GM23338 (cell line): ENCODE data around the gene TRIO. TPM values are rescaled to one million over a fixed set of nuclear protein-coding genes. Genes with fewer than 3 reads are reported as not detected.

Experiments
- ATAC-seq: fragments of 200-7000 bp; cut with Tn5 transposase; 3 replicates; pipeline ENCODE4 v1.9.1; 2020
- DNase-seq: peaks from one replicate; pipeline ENCODE4 v3.0.0-alpha.2; 2015; ENCODE audit warnings: low spot score
- H2AFZ ChIP-seq: fragments of 200-600 bp; sonication (generic); 2 replicates; pipeline ENCODE4 v1.8.0; 2016; ENCODE audit warnings: antibody characterized with exemption, mild to moderate bottlenecking, moderate library complexity
- H3F3A ChIP-seq: fragments of 200-600 bp; sonication (generic); replicated peaks from 2 replicates; pipeline ENCODE4 v1.8.0; 2017; ENCODE audit warnings: antibody characterized with exemption, mixed run types, low read depth
- H3K27ac ChIP-seq: fragments of 200-600 bp; sonication (generic); 2 replicates; pipeline ENCODE4 v1.6.1; 2016; ENCODE audit warnings: low read depth
- H3K27me3 ChIP-seq: fragments of 200-600 bp; sonication (generic); 2 replicates; pipeline ENCODE4 v1.8.0; 2016; ENCODE audit warnings: mild to moderate bottlenecking, mixed run types, moderate library complexity; ENCODE audit not compliant: insufficient read depth
- H3K36me3 ChIP-seq: fragments of 200-600 bp; sonication (generic); 2 replicates; pipeline ENCODE4 v1.8.0; 2016; ENCODE audit warnings: mild to moderate bottlenecking; ENCODE audit not compliant: insufficient read depth
- H3K4me1 ChIP-seq: fragments of 200-600 bp; sonication (generic); 2 replicates; pipeline ENCODE4 v1.8.0; 2016; ENCODE audit warnings: mild to moderate bottlenecking, moderate library complexity; ENCODE audit not compliant: insufficient read depth
- H3K4me2 ChIP-seq: fragments of 200-600 bp; sonication (generic); 2 replicates; pipeline ENCODE4 v1.7.1; 2017; ENCODE audit warnings: mixed run types
- H3K4me3 ChIP-seq: fragments of 200-600 bp; sonication (generic); 2 replicates; pipeline ENCODE4 v1.6.1; 2016; ENCODE audit warnings: mixed run types
- H3K79me2 ChIP-seq: fragments of 200-600 bp; sonication (generic); replicated peaks from 2 replicates; pipeline ENCODE4 v1.8.0; 2017; ENCODE audit warnings: mild to moderate bottlenecking; ENCODE audit not compliant: insufficient read depth
- H3K9me2 ChIP-seq: fragments of 200-600 bp; sonication (generic); 2 replicates; pipeline ENCODE4 v1.8.0; 2017; ENCODE audit not compliant: insufficient read depth
- H4K20me1 ChIP-seq: fragments of 200-600 bp; sonication (generic); replicated peaks from 2 replicates; pipeline ENCODE4 v1.8.0; 2017; ENCODE audit warnings: mild to moderate bottlenecking; ENCODE audit not compliant: insufficient read depth
- H3K27ac Mint-ChIP-seq: 2 replicates; pipeline ENCODE4 v1.8.0; 2020; ENCODE audit warnings: inconsistent platforms, mild to moderate bottlenecking, moderate library complexity, mixed read lengths
- H3K27me3 Mint-ChIP-seq: 3 replicates; pipeline ENCODE4 v1.8.0; 2022; ENCODE audit warnings: low read depth, mild to moderate bottlenecking, moderate library complexity, mixed read lengths, inconsistent platforms; ENCODE audit not compliant: insufficient read depth, poor library complexity
- H3K36me3 Mint-ChIP-seq: 3 replicates; pipeline ENCODE4 v1.8.0; 2021; ENCODE audit warnings: low read depth, mild to moderate bottlenecking, inconsistent platforms, moderate library complexity, mixed read lengths
- H3K4me1 Mint-ChIP-seq: 3 replicates; pipeline ENCODE4 v1.8.0; 2020; ENCODE audit warnings: mild to moderate bottlenecking, inconsistent platforms, mixed read lengths
- H3K4me3 Mint-ChIP-seq: 3 replicates; pipeline ENCODE4 v1.8.0; 2021; ENCODE audit warnings: moderate library complexity, mild to moderate bottlenecking, inconsistent platforms, mixed read lengths
- H3K9me3 Mint-ChIP-seq: 3 replicates; pipeline ENCODE4 v1.8.0; 2020; ENCODE audit warnings: moderate library complexity, mild to moderate bottlenecking, inconsistent platforms, mixed read lengths
- CREB1 ChIP-seq: fragments of 250-450 bp; sonication (Bioruptor Pico); IDR thresholded peaks from 2 replicates; pipeline ENCODE4 v1.5.0; 2020; ENCODE audit warnings: low read depth, mild to moderate bottlenecking, moderate library complexity
- CTCF ChIP-seq, 2 experiments: fragments of 200-600 bp in 1 of 2; sonication (generic) in 1 of 2; conservative IDR thresholded peaks; 2 replicates each; pipeline versions ENCODE4 v1.5.1 to v1.6.1; 2016 to 2017; ENCODE audit warnings: antibody characterized with exemption in 2 of 2, low read depth in 2 of 2, mild to moderate bottlenecking in 2 of 2, moderate library complexity in 1 of 2
- JUNB ChIP-seq: IDR thresholded peaks from one replicate; pipeline ENCODE4 v1.6.1; 2016; ENCODE audit warnings: antibody characterized with exemption; ENCODE audit not compliant: unreplicated experiment
- STAT1 ChIP-seq: IDR thresholded peaks from one replicate; pipeline ENCODE4 v1.6.1; 2016; ENCODE audit warnings: antibody characterized with exemption; ENCODE audit not compliant: unreplicated experiment
- ZNF114 ChIP-seq: fragments of 250-450 bp; sonication (Bioruptor Pico); IDR thresholded peaks from 2 replicates; pipeline ENCODE4 v1.5.0; 2020; ENCODE audit warnings: mild to moderate bottlenecking, moderate library complexity
- ZNF331 ChIP-seq: fragments of 250-450 bp; sonication (Bioruptor Pico); IDR thresholded peaks from 2 replicates; pipeline ENCODE4 v1.5.0; 2020; ENCODE audit warnings: low read depth, mild to moderate bottlenecking, moderate library complexity
- ZNF462 ChIP-seq: fragments of 250-450 bp; sonication (Bioruptor Pico); IDR thresholded peaks from 2 replicates; pipeline ENCODE4 v1.5.0; 2020; ENCODE audit warnings: mild to moderate bottlenecking, moderate library complexity
- polyA plus RNA-seq: library from polyadenylated mRNA; unstranded; fragments of >200 nt; fragmentation: Nextera tagmentation; extraction: Ambion mirVana; gene quantifications from 2 replicates; pipeline ENCODE4 v1.2.1, GENCODE V29; 2016
- total RNA-seq: library from RNA; depleted of rRNA; stranded (reverse); fragments of >200 nt; shearing (Covaris generic); gene quantifications from 2 replicates; pipeline ENCODE4 v1.2.3, GENCODE V29; 2014

Gene TRIO
- total and polyA plus RNA-seq, 2 experiments from 2014 or later: 13.8 to 113 TPM

GRCh38 chr5:14267166-14267838 is 124.2 kb downstream of the TRIO start:
- TF ChIP-seq JUNB (no peak), CTCF (conservative IDR thresholded peaks at IDR 0.05; ENCODE audit: low read depth in 2 of 2) (peak in 1 of 2 experiments; percentile 22; a peak in 2 of 4 replicates)
- H3K4me1 ChIP-seq: peaks cover 55% of the 10 kb centered on the region
- DNase-seq: no peak
- Mint-ChIP-seq H3K9me3 (no peaks in the 10 kb centered on the region), H3K27ac (peak overlapping the region; percentile 52; the same call in 1 of the 2 replicates), H3K27me3 (peaks cover 9% of the 10 kb centered on the region), H3K4me3 (no peak overlapping the region), H3K4me1 (peaks cover 60% of the 10 kb centered on the region), H3K36me3 (no peaks in the 10 kb centered on the region)
- no peaks in the 10 kb centered on the region for H3K9me2 ChIP-seq
- H4K20me1 ChIP-seq: no peaks in the 10 kb centered on the region
- no peak overlapping the region for H2AFZ ChIP-seq
- H3K4me2 ChIP-seq: no peak overlapping the region
- H3K36me3 ChIP-seq: no peaks in the 10 kb centered on the region
- H3K27me3 ChIP-seq: no peaks in the 10 kb centered on the region
- H3K79me2 ChIP-seq: peaks cover 84% of the 10 kb centered on the region
- H3F3A ChIP-seq: peaks cover 5% of the 10 kb centered on the region; the same call in 1 of the 2 replicates
- ATAC-seq: peak; percentile 28
- no peak overlapping the region; the same call in 1 of the 2 replicates for H3K27ac ChIP-seq
- no peak overlapping the region for H3K4me3 ChIP-seq

GRCh38 chr5:14267991-14268708 is 125.0 kb downstream of the TRIO start:
- H2AFZ ChIP-seq: no peak overlapping the region
- no peak overlapping the region for H3K4me3 Mint-ChIP-seq
- H4K20me1 ChIP-seq: no peaks in the 10 kb centered on the region
- peak overlapping the region; percentile 98 for H3K27ac ChIP-seq
- H3F3A ChIP-seq: peaks cover 5% of the 10 kb centered on the region; the same call in 1 of the 2 replicates
- no peaks in the 10 kb centered on the region for H3K36me3 Mint-ChIP-seq
- H3K4me3 ChIP-seq: no peak overlapping the region
- peaks cover 7% of the 10 kb centered on the region for H3K27me3 Mint-ChIP-seq
- H3K27ac Mint-ChIP-seq: peak overlapping the region; percentile 94
- no peaks in the 10 kb centered on the region for H3K9me3 Mint-ChIP-seq
- H3K4me1 ChIP-seq: peaks cover 50% of the 10 kb centered on the region
- H3K4me1 Mint-ChIP-seq: peaks cover 57% of the 10 kb centered on the region
- no peaks in the 10 kb centered on the region for H3K36me3 ChIP-seq
- no peaks in the 10 kb centered on the region for H3K9me2 ChIP-seq
- peaks cover 77% of the 10 kb centered on the region for H3K79me2 ChIP-seq
- H3K27me3 ChIP-seq: no peaks in the 10 kb centered on the region
- DNase-seq: no peak
- H3K4me2 ChIP-seq: peak overlapping the region; percentile 66; the same call in 1 of the 2 replicates
- no peak for ATAC-seq
- TF ChIP-seq CTCF (conservative IDR thresholded peaks at IDR 0.05; ENCODE audit: low read depth in 2 of 2) (no peak), ZNF114 (no peak), ZNF331 (CRISPR knock-in tag) (no peak), CREB1 (CRISPR knock-in tag) (no peak), ZNF462 (CRISPR knock-in tag) (no peak), STAT1 (no peak)
